Mesenchymal stem cell (in vitro differentiated cells and primary cell): ENCODE data around the gene ACSS1.

Source experiments
- DNase-seq: peaks from one replicate; pipeline ENCODE4 v3.0.0-alpha.2; 2013
- H2AFZ ChIP-seq: one replicate; pipeline ENCODE4 v1.6.1; 2013; ENCODE audit warnings: low read depth, mild to moderate bottlenecking, control low read depth, inconsistent platforms, low read length, moderate library complexity
- H2AK5ac ChIP-seq: 2 replicates; pipeline ENCODE4 v1.6.1; 2013; ENCODE audit warnings: low read length, moderate library complexity, mild to moderate bottlenecking, inconsistent platforms; ENCODE audit not compliant: severe bottlenecking
- H2BK120ac ChIP-seq: one replicate; pipeline ENCODE4 v1.6.1; 2013; ENCODE audit warnings: low read depth, mild to moderate bottlenecking, inconsistent platforms, low read length, moderate library complexity
- H2BK12ac ChIP-seq, 2 experiments: one replicate each; pipeline ENCODE4 v1.6.1; 2013; ENCODE audit warnings: inconsistent platforms in 2 of 2, low read length in 2 of 2, mild to moderate bottlenecking in 2 of 2, moderate library complexity in 2 of 2, control low read depth in 1 of 2
- H2BK15ac ChIP-seq: one replicate; pipeline ENCODE4 v1.6.1; 2013; ENCODE audit warnings: mild to moderate bottlenecking, low read depth, inconsistent platforms; ENCODE audit not compliant: poor library complexity, severe bottlenecking
- H2BK5ac ChIP-seq: 2 replicates; pipeline ENCODE4 v1.6.1; 2013; ENCODE audit warnings: low read depth, mild to moderate bottlenecking, low read length, control low read depth, inconsistent platforms; ENCODE audit not compliant: poor library complexity, severe bottlenecking
- H3K14ac ChIP-seq, 2 experiments: one replicate each; pipeline ENCODE4 v1.6.1; 2013; ENCODE audit warnings: inconsistent platforms in 2 of 2, low read length in 2 of 2, control low read depth in 1 of 2, mild to moderate bottlenecking in 1 of 2, moderate library complexity in 1 of 2
- H3K18ac ChIP-seq, 2 experiments: one replicate each; pipeline ENCODE4 v1.6.1; 2013; ENCODE audit warnings: inconsistent platforms in 2 of 2, low read length in 2 of 2, control low read depth in 1 of 2, low read depth in 1 of 2, mild to moderate bottlenecking in 1 of 2
- H3K23ac ChIP-seq, 2 experiments: one replicate each; pipeline ENCODE4 v1.6.1; 2013; ENCODE audit warnings: inconsistent platforms in 2 of 2, low read length in 2 of 2, mild to moderate bottlenecking in 2 of 2, moderate library complexity in 2 of 2, control low read depth in 1 of 2
- H3K27ac ChIP-seq: 2 replicates; pipeline ENCODE4 v1.5.1; 2013; ENCODE audit warnings: mild to moderate bottlenecking, moderate library complexity, low read length, control low read depth, inconsistent platforms; ENCODE audit not compliant: poor library complexity, severe bottlenecking
- H3K27me3 ChIP-seq, 2 experiments: 2 replicates each; pipeline versions ENCODE4 v1.6.1 to v1.7.0; 2013; ENCODE audit warnings: low read length in 2 of 2, mild to moderate bottlenecking in 2 of 2, moderate library complexity in 2 of 2, control low read depth in 1 of 2, inconsistent platforms in 1 of 2; ENCODE audit not compliant: control insufficient read depth in 1 of 2, insufficient read depth in 1 of 2
- H3K36me3 ChIP-seq, 2 experiments: 2 replicates each; pipeline versions ENCODE4 v1.6.1 to v1.7.0; 2013; ENCODE audit warnings: low read length in 2 of 2, control low read depth in 1 of 2, inconsistent platforms in 1 of 2, low read depth in 1 of 2, mild to moderate bottlenecking in 1 of 2; ENCODE audit not compliant: insufficient read depth in 2 of 2, control insufficient read depth in 1 of 2
- H3K4ac ChIP-seq, 2 experiments: one replicate each; pipeline ENCODE4 v1.6.1; 2013; ENCODE audit warnings: inconsistent platforms in 2 of 2, low read length in 2 of 2, mild to moderate bottlenecking in 2 of 2, moderate library complexity in 2 of 2, control low read depth in 1 of 2, low read depth in 1 of 2
- H3K4me1 ChIP-seq: 2 replicates; pipeline ENCODE4 v1.6.1; 2013; ENCODE audit warnings: low read depth, low read length, control low read depth; ENCODE audit not compliant: control insufficient read depth, insufficient read depth
- H3K4me2 ChIP-seq: 2 replicates; pipeline ENCODE4 v1.6.1; 2013; ENCODE audit warnings: low read length, mild to moderate bottlenecking, inconsistent platforms; ENCODE audit not compliant: poor library complexity, severe bottlenecking
- H3K4me3 ChIP-seq, 2 experiments: 2 replicates each; pipeline versions ENCODE4 v1.5.1 to v1.7.0; 2013; ENCODE audit warnings: low read length in 2 of 2, mild to moderate bottlenecking in 2 of 2, control low read depth in 1 of 2, low read depth in 1 of 2; ENCODE audit not compliant: insufficient read depth in 1 of 2
- H3K79me1 ChIP-seq: replicated peaks from 2 replicates; pipeline ENCODE4 v1.6.1; 2013; ENCODE audit warnings: mild to moderate bottlenecking, control low read depth, low read length, inconsistent platforms; ENCODE audit not compliant: poor library complexity, severe bottlenecking
- H3K9ac ChIP-seq: 2 replicates; pipeline ENCODE4 v1.7.0; 2013; ENCODE audit warnings: mild to moderate bottlenecking, low read length, moderate library complexity
- H3K9me3 ChIP-seq: 2 replicates; pipeline ENCODE4 v1.7.0; 2013; ENCODE audit warnings: mild to moderate bottlenecking, low read length; ENCODE audit not compliant: control insufficient read depth
- H4K8ac ChIP-seq: one replicate; pipeline ENCODE4 v1.6.1; 2013; ENCODE audit warnings: inconsistent platforms, mild to moderate bottlenecking, low read length, moderate library complexity
- H4K91ac ChIP-seq: one replicate; pipeline ENCODE4 v1.6.1; 2013; ENCODE audit warnings: mild to moderate bottlenecking, low read length, inconsistent platforms
- WGBS: methylation state at CpG from one replicate; pipeline ENCODE4 v1.1.7; 2013; ENCODE audit warnings: mixed read lengths; 5-methylcytosine and 5-hydroxymethylcytosine counted together

Gene ACSS1

DNA sequence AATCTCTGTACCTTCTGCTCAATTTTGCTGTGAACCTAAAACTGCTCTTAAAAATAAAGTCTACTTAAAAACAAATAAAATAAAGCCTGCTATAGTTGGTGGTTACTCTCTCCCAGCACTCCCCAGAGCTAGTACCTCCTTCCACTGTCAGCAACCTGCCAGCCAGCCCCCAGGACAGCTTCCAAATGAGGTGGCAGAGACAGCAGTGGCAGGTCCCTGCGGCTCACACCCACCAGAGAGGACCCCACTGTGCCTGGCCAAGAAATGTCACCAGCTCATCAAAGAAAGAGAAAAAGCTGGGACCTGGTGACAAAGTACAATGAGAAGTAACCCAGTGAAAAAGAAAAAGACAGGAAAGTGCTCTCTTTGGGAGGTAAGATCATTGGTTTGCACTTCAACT, 80.6 kb downstream of the ACSS1 start:
- Histone ChIP-seq H3K9ac (no peak overlapping the region), H2BK5ac (no peak overlapping the region), H3K27me3 (no peaks in the 10 kb centered on the region), H4K8ac (no peak overlapping the region), H3K79me1 (peaks cover 44% of the 10 kb centered on the region), H3K4ac (no peak overlapping the region), H3K18ac (no peak overlapping the region), H3K27ac (no peak overlapping the region), H2BK15ac (no peak overlapping the region), H4K91ac (no peak overlapping the region), H3K4me3 (no peak overlapping the region), H3K23ac (no peak overlapping the region), H2BK12ac (no peak overlapping the region), H3K4me2 (no peak overlapping the region), H2AK5ac (no peak overlapping the region), H3K9me3 (peaks cover 4% of the 10 kb centered on the region), H2BK120ac (no peak overlapping the region), H2AFZ (no peak overlapping the region), H3K36me3 (peaks cover 48 to 54% of the 10 kb centered on the region in 2 experiments), H3K4me1 (no peaks in the 10 kb centered on the region), H3K14ac (no peak overlapping the region)
- DNase-seq, result no peak
- 88% methylated on average over 1 of the region's 1 CpG for WGBS

DNA sequence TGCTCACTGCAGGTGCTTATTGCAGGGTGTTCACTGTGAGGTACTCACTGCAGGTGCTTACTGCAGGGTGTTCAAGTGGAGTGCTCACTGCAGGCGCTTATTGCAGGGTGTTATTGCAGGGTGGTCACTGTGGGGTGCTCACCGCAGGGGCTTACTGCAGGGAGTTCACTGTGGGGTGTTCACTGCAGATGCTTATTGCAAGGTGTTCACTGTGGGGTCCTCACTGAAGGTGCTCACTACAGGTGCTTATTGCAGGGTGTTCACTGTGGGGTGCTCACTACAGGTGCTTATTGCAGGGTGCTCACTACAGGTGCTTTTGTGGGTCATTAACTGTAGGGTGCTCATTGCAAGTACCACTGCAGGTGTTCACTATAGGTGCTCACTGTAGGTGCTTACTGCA, 85.6 kb downstream of the ACSS1 start:
- no peak overlapping the region for H3K23ac ChIP-seq
- no peak overlapping the region for H3K14ac ChIP-seq
- no peak overlapping the region for H4K91ac ChIP-seq
- peaks cover 48 to 77% of the 10 kb centered on the region in 2 experiments for H3K36me3 ChIP-seq
- H2BK120ac ChIP-seq, result no peak overlapping the region
- H3K4me3 ChIP-seq, result no peak overlapping the region
- no peaks in the 10 kb centered on the region for H3K4me1 ChIP-seq
- no peak overlapping the region for H2AFZ ChIP-seq
- H2BK5ac ChIP-seq, result no peak overlapping the region
- H3K4me2 ChIP-seq, result no peak overlapping the region
- 98% methylated on average over 2 of the region's 2 CpGs for WGBS
- no peak overlapping the region for H3K27ac ChIP-seq
- peaks cover 17% of the 10 kb centered on the region for H3K79me1 ChIP-seq
- no peak overlapping the region for H2AK5ac ChIP-seq
- H2BK15ac ChIP-seq, result no peak overlapping the region
- no peak overlapping the region for H3K9ac ChIP-seq
- no peaks in the 10 kb centered on the region for H3K27me3 ChIP-seq
- H3K9me3 ChIP-seq, result peaks cover 4% of the 10 kb centered on the region
- no peak overlapping the region for H2BK12ac ChIP-seq
- H3K18ac ChIP-seq, result no peak overlapping the region
- no peak overlapping the region for H4K8ac ChIP-seq
- DNase-seq, result no peak
- no peak overlapping the region for H3K4ac ChIP-seq

DNA sequence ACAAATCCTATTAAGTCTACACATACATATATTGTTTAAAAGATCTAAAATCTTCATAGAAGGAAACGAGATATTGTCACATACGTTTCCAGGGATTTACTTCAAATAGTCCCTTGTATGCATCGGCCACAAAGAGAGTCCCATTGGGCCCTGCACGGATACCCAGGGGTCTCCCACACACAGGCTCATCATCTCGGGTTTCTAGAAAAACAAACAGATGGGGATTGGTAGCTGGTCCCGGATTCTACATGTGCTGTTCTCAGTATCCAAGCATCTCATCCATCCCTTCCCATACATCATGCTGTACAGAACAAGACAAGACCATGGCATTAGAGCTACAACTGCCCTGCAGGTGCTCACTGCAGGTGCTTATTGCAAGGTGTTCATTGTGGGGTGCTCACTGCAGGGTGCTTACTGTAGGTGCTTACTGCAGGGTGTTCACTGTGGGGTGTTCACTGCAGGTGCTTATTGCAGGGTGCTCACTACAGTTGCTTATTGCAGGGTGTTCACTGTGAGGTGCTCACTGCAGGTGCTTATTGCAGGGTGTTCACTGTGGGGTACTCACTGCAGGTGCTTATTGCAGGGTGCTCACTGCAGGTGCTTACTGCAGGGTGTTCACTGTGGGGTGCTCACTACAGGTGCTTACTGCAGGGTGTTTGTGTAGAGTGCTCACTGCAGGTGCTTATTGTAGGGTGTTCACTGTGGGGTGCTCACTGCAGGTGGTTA, 86.4 kb downstream of the ACSS1 start:
- Histone ChIP-seq H3K14ac (no peak overlapping the region), H2BK120ac (no peak overlapping the region), H2AFZ (no peak overlapping the region), H2BK12ac (no peak overlapping the region), H3K27ac (no peak overlapping the region), H3K27me3 (no peaks in the 10 kb centered on the region), H2BK15ac (no peak overlapping the region), H3K23ac (no peak overlapping the region), H3K79me1 (peaks cover 17% of the 10 kb centered on the region), H4K8ac (no peak overlapping the region), H2BK5ac (no peak overlapping the region), H3K4me2 (no peak overlapping the region), H3K36me3 (peaks cover 54 to 75% of the 10 kb centered on the region in 2 experiments), H4K91ac (no peak overlapping the region), H3K4ac (no peak overlapping the region), H2AK5ac (no peak overlapping the region), H3K9me3 (peaks cover 4% of the 10 kb centered on the region), H3K4me3 (no peak overlapping the region), H3K4me1 (no peaks in the 10 kb centered on the region), H3K18ac (no peak overlapping the region), H3K9ac (no peak overlapping the region)
- 97% methylated on average over 6 of the region's 6 CpGs for WGBS
- no peak for DNase-seq

DNA sequence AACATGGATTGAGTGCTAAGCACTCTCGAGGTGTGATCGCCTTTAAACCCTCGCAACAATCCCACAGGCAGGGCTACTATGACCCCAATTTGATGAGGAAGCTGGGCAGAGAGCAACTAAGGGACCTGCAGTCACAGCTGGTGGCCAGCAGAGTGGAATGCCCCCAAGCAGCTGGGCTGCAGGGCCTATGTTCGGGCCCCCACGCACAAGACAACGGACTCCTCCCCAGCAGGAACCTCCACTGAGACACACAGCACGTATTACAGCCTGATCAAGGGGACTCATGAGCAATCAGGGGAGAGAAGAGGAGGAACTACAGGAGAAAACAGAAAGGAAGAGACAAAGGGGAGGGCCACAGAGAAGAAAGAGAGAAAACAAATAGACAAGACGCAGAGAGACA, 87.2 kb downstream of the ACSS1 start:
- H3K4me1 ChIP-seq, result no peaks in the 10 kb centered on the region
- no peak for DNase-seq
- no peaks in the 10 kb centered on the region for H3K9me3 ChIP-seq
- no peak overlapping the region for H3K9ac ChIP-seq
- no peak overlapping the region for H3K27ac ChIP-seq
- no peak overlapping the region for H3K18ac ChIP-seq
- no peak overlapping the region for H3K4me2 ChIP-seq
- no peak overlapping the region for H2BK15ac ChIP-seq
- H3K79me1 ChIP-seq, result peaks cover 20% of the 10 kb centered on the region
- no peak overlapping the region for H4K8ac ChIP-seq
- H2AFZ ChIP-seq, result no peak overlapping the region
- no peaks in the 10 kb centered on the region for H3K27me3 ChIP-seq
- peaks cover 61 to 76% of the 10 kb centered on the region in 2 experiments for H3K36me3 ChIP-seq
- H3K14ac ChIP-seq, result no peak overlapping the region
- H2BK5ac ChIP-seq, result no peak overlapping the region
- no peak overlapping the region for H2BK12ac ChIP-seq
- H3K23ac ChIP-seq, result no peak overlapping the region
- H4K91ac ChIP-seq, result no peak overlapping the region
- H2AK5ac ChIP-seq, result no peak overlapping the region
- H3K4ac ChIP-seq, result no peak overlapping the region
- 100% methylated on average over 7 of the region's 8 CpGs for whole genome bisulfite sequencing
- no peak overlapping the region for H2BK120ac ChIP-seq
- no peak overlapping the region for H3K4me3 ChIP-seq
